Breast epithelium (tissue), 3 donors: ENCODE measurements around the gene OTULIN.

Source experiments
- CTCF ChIP-seq, 3 donors: fragments of 450-650 bp; IDR thresholded peaks; one replicate each; pipeline ENCODE4 v1.5.1; 2016 to 2017; ENCODE audit warnings: antibody characterized with exemption in 3 of 3, mild to moderate bottlenecking in 3 of 3, moderate library complexity in 3 of 3
- POLR2A ChIP-seq: fragments of 450-650 bp; IDR thresholded peaks from one replicate; pipeline ENCODE4 v1.6.1; 2016; ENCODE audit warnings: antibody characterized with exemption, mild to moderate bottlenecking, moderate library complexity

DNA sequence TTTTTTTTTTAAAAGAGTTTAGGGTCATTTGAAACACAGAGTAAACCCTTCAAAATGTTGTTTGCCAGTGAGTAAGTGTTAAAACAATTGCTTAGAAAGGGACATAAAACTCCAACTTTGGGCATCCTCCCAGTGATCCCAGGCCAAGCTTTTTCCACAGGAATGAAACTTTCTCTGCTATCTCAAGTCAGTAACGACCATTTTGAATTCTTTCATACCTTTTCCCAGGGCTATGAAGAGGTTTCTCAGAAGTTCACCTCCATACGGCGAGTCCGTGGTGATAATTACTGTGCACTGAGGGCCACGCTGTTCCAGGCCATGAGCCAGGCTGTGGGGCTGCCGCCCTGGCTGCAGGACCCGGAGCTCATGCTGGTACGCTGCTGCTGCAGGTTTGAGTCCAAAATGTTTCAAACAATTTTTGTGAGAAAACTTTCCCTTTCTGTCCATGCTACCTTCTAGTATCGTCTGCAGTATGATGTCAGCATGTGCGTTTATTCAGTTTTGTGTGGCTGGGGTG is 16.8 kb downstream of the OTULIN start:
- no peak for TF ChIP-seq CTCF (IDR thresholded peaks at IDR 0.05)
- no peak for TF ChIP-seq POLR2A
